ENCODE results near the gene GMNN. TPM values are rescaled to one million over a fixed set of nuclear protein-coding genes. Genes with fewer than 3 reads are reported as not detected.

The GMNN gene
- polyA plus RNA-seq (2012; ENCODE audit: insufficient read length, low read depth), result 32.2 TPM

DNA sequence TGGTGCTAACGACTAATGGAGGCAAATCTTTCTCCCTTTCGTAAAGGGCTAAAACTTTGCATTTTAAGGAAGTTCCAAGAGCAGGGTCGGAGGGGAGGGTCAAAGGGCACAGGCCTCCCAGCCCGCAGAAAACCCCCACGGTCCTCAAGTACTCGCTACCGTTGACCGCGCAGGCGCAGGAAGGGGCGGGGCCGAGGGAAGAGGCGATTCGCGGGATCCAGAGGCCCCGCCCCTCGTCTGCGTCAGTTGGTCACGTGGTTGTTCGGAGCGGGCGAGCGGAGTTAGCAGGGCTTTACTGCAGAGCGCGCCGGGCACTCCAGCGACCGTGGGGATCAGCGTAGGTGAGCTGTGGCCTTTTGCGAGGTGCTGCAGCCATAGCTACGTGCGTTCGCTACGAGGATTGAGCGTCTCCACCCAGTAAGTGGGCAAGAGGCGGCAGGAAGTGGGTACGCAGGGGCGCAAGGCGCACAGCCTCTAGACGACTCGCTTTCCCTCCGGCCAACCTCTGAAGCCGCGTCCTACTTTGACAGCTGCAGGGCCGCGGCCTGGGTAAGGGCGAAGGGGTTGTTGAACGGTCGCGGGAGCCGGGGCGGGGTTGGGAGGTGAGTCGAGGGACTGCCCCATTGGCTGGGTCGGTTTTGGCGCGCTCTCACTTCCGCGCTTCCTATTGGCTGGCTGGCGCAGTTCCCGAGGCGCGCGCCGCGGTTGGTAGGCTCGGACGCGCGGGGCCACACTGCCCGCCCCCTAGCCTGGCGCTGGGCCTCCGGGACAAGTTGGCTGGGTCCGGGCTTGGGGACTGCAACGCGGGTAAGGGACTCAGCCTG, at the start of gene GMNN:
Gene GMNN, plus strand, starts transcription at position 242 of the 824 bp plus-strand sequence. CDS start 2,310 bp downstream, outside the sequence.
- TF ChIP-seq, protein P1, sequence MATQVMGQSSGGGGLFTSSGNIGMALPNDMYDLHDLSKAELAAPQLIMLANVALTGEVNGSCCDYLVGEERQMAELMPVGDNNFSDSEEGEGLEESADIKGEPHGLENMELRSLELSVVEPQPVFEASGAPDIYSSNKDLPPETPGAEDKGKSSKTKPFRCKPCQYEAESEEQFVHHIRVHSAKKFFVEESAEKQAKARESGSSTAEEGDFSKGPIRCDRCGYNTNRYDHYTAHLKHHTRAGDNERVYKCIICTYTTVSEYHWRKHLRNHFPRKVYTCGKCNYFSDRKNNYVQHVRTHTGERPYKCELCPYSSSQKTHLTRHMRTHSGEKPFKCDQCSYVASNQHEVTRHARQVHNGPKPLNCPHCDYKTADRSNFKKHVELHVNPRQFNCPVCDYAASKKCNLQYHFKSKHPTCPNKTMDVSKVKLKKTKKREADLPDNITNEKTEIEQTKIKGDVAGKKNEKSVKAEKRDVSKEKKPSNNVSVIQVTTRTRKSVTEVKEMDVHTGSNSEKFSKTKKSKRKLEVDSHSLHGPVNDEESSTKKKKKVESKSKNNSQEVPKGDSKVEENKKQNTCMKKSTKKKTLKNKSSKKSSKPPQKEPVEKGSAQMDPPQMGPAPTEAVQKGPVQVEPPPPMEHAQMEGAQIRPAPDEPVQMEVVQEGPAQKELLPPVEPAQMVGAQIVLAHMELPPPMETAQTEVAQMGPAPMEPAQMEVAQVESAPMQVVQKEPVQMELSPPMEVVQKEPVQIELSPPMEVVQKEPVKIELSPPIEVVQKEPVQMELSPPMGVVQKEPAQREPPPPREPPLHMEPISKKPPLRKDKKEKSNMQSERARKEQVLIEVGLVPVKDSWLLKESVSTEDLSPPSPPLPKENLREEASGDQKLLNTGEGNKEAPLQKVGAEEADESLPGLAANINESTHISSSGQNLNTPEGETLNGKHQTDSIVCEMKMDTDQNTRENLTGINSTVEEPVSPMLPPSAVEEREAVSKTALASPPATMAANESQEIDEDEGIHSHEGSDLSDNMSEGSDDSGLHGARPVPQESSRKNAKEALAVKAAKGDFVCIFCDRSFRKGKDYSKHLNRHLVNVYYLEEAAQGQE (IDR thresholded peaks at IDR 0.05; ENCODE audit: insufficient read depth in 1 of 2, low read depth in 2 of 2, low read length in 2 of 2), result 0 out of 4 replicates have a peak, but pooled peaks have one; percentile 20 to 41
- TF ChIP-seq FOXP2 (optimal IDR thresholded peaks at IDR 0.05; ENCODE audit: borderline replicate concordance, extremely low read depth, extremely low read length, insufficient read depth) (peak; percentile 42), TAF1 (IDR thresholded peaks at IDR 0.05; ENCODE audit: borderline replicate concordance, insufficient read depth, low read length) (peak; percentile 70; the same call in 1 of the 2 replicates), POLR2AphosphoS5 (IDR thresholded peaks at IDR 0.05; ENCODE audit: low read depth, low read length) (peak; percentile 96), SIN3A (IDR thresholded peaks at IDR 0.05; ENCODE audit: borderline replicate concordance, insufficient read depth, low read length) (peak; percentile 80; the same call in 1 of the 2 replicates)

DNA sequence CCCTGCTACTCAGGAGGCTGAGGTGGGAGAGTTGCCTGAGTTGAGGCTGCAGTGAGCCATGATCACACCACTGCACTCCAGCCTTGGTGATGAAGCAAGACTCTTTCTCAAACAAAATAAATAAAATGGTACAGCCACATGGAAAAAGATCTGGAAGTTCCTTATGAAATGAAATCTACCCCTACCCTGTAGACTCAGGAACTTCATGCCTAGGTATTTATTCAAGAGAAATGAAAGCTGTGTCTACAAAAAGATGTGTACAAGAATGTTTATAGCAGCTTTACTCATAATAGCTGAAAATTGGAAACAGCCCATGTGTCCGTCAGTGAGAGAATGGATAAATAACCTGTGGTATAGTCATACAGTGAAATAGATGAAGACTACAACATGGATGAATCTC, 40.6 kb upstream of the GMNN start:
- no peak for TF ChIP-seq SIN3A (IDR thresholded peaks at IDR 0.05; ENCODE audit: borderline replicate concordance, insufficient read depth, low read length)

DNA sequence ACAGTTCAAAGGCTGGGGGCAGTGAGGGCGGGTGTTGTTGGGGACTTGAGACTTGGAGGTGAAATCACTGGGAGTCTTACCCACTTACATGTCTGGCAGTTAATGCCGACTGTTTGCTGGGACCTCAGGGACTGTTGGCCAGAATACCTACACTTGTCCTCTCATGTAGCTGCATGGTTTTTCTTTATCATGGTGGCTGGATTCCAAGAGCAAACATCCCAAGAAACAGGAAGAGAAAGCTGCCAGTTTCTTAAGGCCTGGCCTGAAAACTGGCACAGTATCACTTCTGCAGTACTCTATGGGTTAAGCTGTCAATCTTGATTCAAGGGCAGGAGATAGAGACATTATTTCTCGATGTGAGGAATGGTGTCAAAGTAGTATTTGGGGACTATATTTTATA, 36.0 kb upstream of the GMNN start:
- no peak for TF ChIP-seq TAF1 (IDR thresholded peaks at IDR 0.05; ENCODE audit: borderline replicate concordance, insufficient read depth, low read length)
- TF ChIP-seq SIN3A (IDR thresholded peaks at IDR 0.05; ENCODE audit: borderline replicate concordance, insufficient read depth, low read length), result no peak
- TF ChIP-seq POLR2AphosphoS5 (IDR thresholded peaks at IDR 0.05; ENCODE audit: low read depth, low read length), result no peak
- TF ChIP-seq FOXP2 (optimal IDR thresholded peaks at IDR 0.05; ENCODE audit: borderline replicate concordance, extremely low read depth, extremely low read length, insufficient read depth), result no peak
- TF ChIP-seq, protein P1 (IDR thresholded peaks at IDR 0.05; ENCODE audit: insufficient read depth in 1 of 2, low read depth in 2 of 2, low read length in 2 of 2), result no peak

DNA sequence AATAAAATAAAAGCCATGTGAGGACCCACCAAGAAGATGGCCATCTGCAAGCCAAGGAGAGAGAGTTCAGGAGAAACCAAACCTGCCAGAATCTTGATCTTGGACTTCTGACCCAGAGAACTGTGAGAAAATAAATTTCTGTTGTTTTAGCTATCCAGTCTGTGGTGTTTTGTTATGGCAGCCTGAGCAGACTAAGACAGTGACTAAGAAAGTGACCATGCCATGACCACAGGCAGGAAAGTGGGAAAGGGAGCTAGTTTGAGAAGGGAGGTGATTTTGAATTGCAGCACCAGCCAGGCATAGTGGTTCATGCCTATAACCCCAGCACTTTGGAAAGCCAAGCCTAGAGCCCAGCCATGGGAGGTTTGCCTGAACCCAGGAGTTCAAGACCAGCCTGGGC, 33.9 kb upstream of the GMNN start:
- no peak for TF ChIP-seq SIN3A (IDR thresholded peaks at IDR 0.05; ENCODE audit: borderline replicate concordance, insufficient read depth, low read length)
- no peak for TF ChIP-seq TAF1 (IDR thresholded peaks at IDR 0.05; ENCODE audit: borderline replicate concordance, insufficient read depth, low read length)
- TF ChIP-seq, protein P1 (IDR thresholded peaks at IDR 0.05; ENCODE audit: insufficient read depth in 1 of 2, low read depth in 2 of 2, low read length in 2 of 2), result no peak
- no peak for TF ChIP-seq POLR2AphosphoS5 (IDR thresholded peaks at IDR 0.05; ENCODE audit: low read depth, low read length)
- no peak for TF ChIP-seq FOXP2 (optimal IDR thresholded peaks at IDR 0.05; ENCODE audit: borderline replicate concordance, extremely low read depth, extremely low read length, insufficient read depth)

DNA sequence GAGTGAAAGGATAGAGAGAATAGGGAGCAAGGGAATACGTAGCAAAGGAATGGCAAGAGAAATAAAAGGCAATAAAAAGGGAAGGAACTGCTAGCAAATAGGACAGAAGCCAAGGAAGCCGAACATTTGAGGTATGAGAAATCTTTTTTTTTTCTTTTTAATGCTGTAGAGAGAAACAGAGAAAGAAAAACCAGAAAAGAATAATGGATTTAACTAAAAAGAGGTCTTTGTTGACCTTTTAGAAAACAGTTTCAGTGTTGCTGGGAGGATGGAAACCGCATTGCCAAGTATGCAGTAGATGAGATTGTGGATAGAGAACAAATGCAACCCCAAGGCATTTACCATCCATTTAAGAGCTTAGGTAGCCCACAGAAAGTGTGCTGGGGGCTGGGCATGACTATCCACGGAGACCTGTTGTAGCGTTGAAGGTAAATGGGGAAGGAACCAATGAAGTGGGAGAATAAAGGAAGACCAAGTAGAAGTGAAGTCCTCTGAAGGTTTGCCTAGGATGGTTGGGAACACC, 32.5 kb upstream of the GMNN start:
- TF ChIP-seq FOXP2 (optimal IDR thresholded peaks at IDR 0.05; ENCODE audit: borderline replicate concordance, extremely low read depth, extremely low read length, insufficient read depth), result no peak
- TF ChIP-seq, protein P1 (IDR thresholded peaks at IDR 0.05; ENCODE audit: insufficient read depth in 1 of 2, low read depth in 2 of 2, low read length in 2 of 2), result no peak
- no peak for TF ChIP-seq SIN3A (IDR thresholded peaks at IDR 0.05; ENCODE audit: borderline replicate concordance, insufficient read depth, low read length)
- TF ChIP-seq POLR2AphosphoS5 (IDR thresholded peaks at IDR 0.05; ENCODE audit: low read depth, low read length), result no peak
- TF ChIP-seq TAF1 (IDR thresholded peaks at IDR 0.05; ENCODE audit: borderline replicate concordance, insufficient read depth, low read length), result no peak
